Testis (tissue), 3 donors: ENCODE measurements around the gene GPR176. TPM values are rescaled to one million over a fixed set of nuclear protein-coding genes. Genes with fewer than 3 reads are reported as not detected.
A peak's percentile ranks its signal among the peaks of the same experiment; 100 is the strongest.

Source experiments
- DNase-seq: peaks from one replicate; pipeline ENCODE4 v3.0.0-alpha.2; 2019
- H3K27ac ChIP-seq, 2 donors: fragments of 200-600 bp; sonication (generic); one replicate each; pipeline ENCODE4 v1.5.1; 2019
- H3K27me3 ChIP-seq: fragments of 200-600 bp; sonication (generic); one replicate; pipeline ENCODE4 v1.5.1; 2019
- H3K36me3 ChIP-seq: fragments of 200-600 bp; sonication (generic); one replicate; pipeline ENCODE4 v1.5.1; 2017; ENCODE audit warnings: low read depth; ENCODE audit errors: missing control alignments
- H3K4me1 ChIP-seq: fragments of 200-600 bp; sonication (generic); one replicate; pipeline ENCODE4 v1.5.1; 2019
- H3K4me3 ChIP-seq, 2 donors: fragments of 200-600 bp; sonication (generic); one replicate each; pipeline ENCODE4 v1.5.1; 2017 to 2019
- H3K9me3 ChIP-seq: fragments of 200-600 bp; sonication (generic); one replicate; pipeline ENCODE4 v1.5.1; 2017
- CTCF ChIP-seq, 3 experiments: fragments of 450-650 bp in 2 of 3; fragments of 200-600 bp in 1 of 3; sonication (generic) in 1 of 3; IDR thresholded peaks; one replicate each; pipeline ENCODE4 v1.5.1; 2016 to 2019; ENCODE audit warnings: antibody characterized with exemption in 3 of 3, mild to moderate bottlenecking in 2 of 3, moderate library complexity in 1 of 3
- POLR2A ChIP-seq: fragments of 450-650 bp; IDR thresholded peaks from one replicate; pipeline ENCODE4 v1.6.1; 2017; ENCODE audit warnings: antibody characterized with exemption, mild to moderate bottlenecking, moderate library complexity
- WGBS, 2 donors: methylation state at CpG; one replicate each; pipeline ENCODE4 v1.1.5; 2018; 5-methylcytosine and 5-hydroxymethylcytosine counted together
- intact Hi-C: fragments of 100-400 bp; cut with DNase I; formaldehyde crosslinking; loops from one replicate; pipeline ENCODE4 v1.15.1; 2023; ENCODE audit warnings: low total_unique reads
- polyA plus RNA-seq: library from polyadenylated mRNA; stranded (reverse); fragments of 350-450 nt; fragmentation: Illumina TruSeq; extraction: RNeasy Lipid Tissue Mini Kit (QIAGEN cat#74804); gene quantifications from one replicate; pipeline ENCODE4 v1.2.3, GENCODE V29; 2014; ENCODE audit warnings: low read depth, low replicate concordance; ENCODE audit not compliant: insufficient read depth
- total RNA-seq, 2 donors: library from RNA; depleted of rRNA; stranded (reverse); fragments of >200 nt; gene quantifications; one replicate each; pipeline ENCODE4 v1.2.3, GENCODE V29; 2016

Gene GPR176
- total and polyA plus RNA-seq, 3 donors from 2014 or later: 22.0 to 34.1 (median 23.1) TPM

GRCh38 chr15:39936681-39937080, 16.6 kb upstream of the GPR176 start:
- DNase-seq: no peak
- TF ChIP-seq POLR2A (no peak), CTCF (IDR thresholded peaks at IDR 0.05) (no peak)
- peaks cover 17% of the 10 kb centered on the region for H3K4me1 ChIP-seq
- H3K4me3 ChIP-seq: no peak overlapping the region
- intact Hi-C loops: no loop called here
- 82 to 89% methylated on average over 3 of the region's 3 CpGs for WGBS, 2 donors
- no peaks in the 10 kb centered on the region for H3K9me3 ChIP-seq
- no peak overlapping the region for H3K27ac ChIP-seq
- H3K27me3 ChIP-seq: no peaks in the 10 kb centered on the region
- H3K36me3 ChIP-seq: no peaks in the 10 kb centered on the region

- no peaks in the 10 kb centered on the region for H3K9me3 ChIP-seq
- DNase-seq: no peak
- H3K27ac ChIP-seq: no peak overlapping the region
- no peak for TF ChIP-seq CTCF (IDR thresholded peaks at IDR 0.05)
- TF ChIP-seq POLR2A: no peak
- H3K4me3 ChIP-seq: no peak overlapping the region
- intact Hi-C loops: no loop called here
- peaks cover 17% of the 10 kb centered on the region for H3K4me1 ChIP-seq
- no peaks in the 10 kb centered on the region for H3K36me3 ChIP-seq
- 94 to 98% methylated on average over 7 of the region's 7 CpGs for WGBS, 2 donors
- H3K27me3 ChIP-seq: no peaks in the 10 kb centered on the region
Observed at GRCh38 chr15:39936187-39936586, 16.1 kb upstream of the GPR176 start.

GRCh38 chr15:39935241-39935640, 15.2 kb upstream of the GPR176 start:
- Histone ChIP-seq H3K27ac (peak overlapping the region in 1 of 2 donors; percentile 3), H3K27me3 (no peaks in the 10 kb centered on the region), H3K9me3 (no peaks in the 10 kb centered on the region), H3K4me1 (peaks cover 17% of the 10 kb centered on the region), H3K4me3 (no peak overlapping the region), H3K36me3 (no peaks in the 10 kb centered on the region)
- WGBS, 2 donors: 84 to 88% methylated on average over 4 of the region's 4 CpGs
- intact Hi-C loops: no loop called here
- no peak for DNase-seq
- TF ChIP-seq POLR2A: no peak
- TF ChIP-seq CTCF (IDR thresholded peaks at IDR 0.05): no peak

GRCh38 chr15:39934397-39935071, 14.5 kb upstream of the GPR176 start:
- H3K36me3 ChIP-seq: no peaks in the 10 kb centered on the region
- no peaks in the 10 kb centered on the region for H3K9me3 ChIP-seq
- H3K27me3 ChIP-seq: no peaks in the 10 kb centered on the region
- WGBS, 2 donors: 7 to 10% methylated on average over 13 of the region's 13 CpGs
- peaks cover 16% of the 10 kb centered on the region for H3K4me1 ChIP-seq
- intact Hi-C loops: no loop called here
- DNase-seq: no peak
- TF ChIP-seq CTCF (IDR thresholded peaks at IDR 0.05): no peak
- no peak for TF ChIP-seq POLR2A
- peak overlapping the region; percentile 75 to 91 for H3K27ac ChIP-seq
- H3K4me3 ChIP-seq: peak overlapping the region; percentile 72 to 79

- 78 to 84% methylated on average over 3 of the region's 3 CpGs for WGBS, 2 donors
- Histone ChIP-seq H3K36me3 (no peaks in the 10 kb centered on the region), H3K4me1 (peaks cover 9% of the 10 kb centered on the region), H3K27ac (no peak overlapping the region), H3K27me3 (no peaks in the 10 kb centered on the region), H3K9me3 (no peaks in the 10 kb centered on the region), H3K4me3 (no peak overlapping the region)
- no peak for DNase-seq
- intact Hi-C loops: no loop called here
- TF ChIP-seq POLR2A (no peak), CTCF (IDR thresholded peaks at IDR 0.05) (no peak)
Observed at GRCh38 chr15:39931615-39932014, 11.5 kb upstream of the GPR176 start.
